Transverse colon (tissue), 4 donors: ENCODE data around the gene CACNA1I. TPM values are rescaled to one million over a fixed set of nuclear protein-coding genes. Genes with fewer than 3 reads are reported as not detected.

Source experiments
- DNase-seq: peaks from one replicate; pipeline ENCODE4 v3.0.0-alpha.2; 2019
- H3K27ac ChIP-seq, 4 donors: fragments of 200-600 bp; sonication (generic); 2 replicates each; pipeline ENCODE4 v1.5.1; 2016 to 2018; ENCODE audit warnings: inconsistent platforms in 4 of 4
- H3K27me3 ChIP-seq: fragments of 200-600 bp; sonication (generic); 2 replicates; pipeline ENCODE4 v1.5.1; 2017; ENCODE audit warnings: inconsistent platforms
- H3K36me3 ChIP-seq, 4 donors: fragments of 200-600 bp; sonication (generic); 2 replicates each; pipeline ENCODE4 v1.5.1; 2017 to 2019; ENCODE audit warnings: inconsistent platforms in 4 of 4
- H3K4me1 ChIP-seq, 4 donors: fragments of 200-600 bp; sonication (generic); 2 replicates each; pipeline ENCODE4 v1.5.1; 2017 to 2020; ENCODE audit warnings: inconsistent platforms in 4 of 4
- H3K4me3 ChIP-seq, 4 donors: fragments of 200-600 bp; sonication (generic); 1 replicate in 1 of 4; 2 replicates in 3 of 4; pipeline versions ENCODE4 v1.5.1 to v1.6.1; 2017 to 2019; ENCODE audit warnings: inconsistent platforms in 4 of 4
- H3K9me3 ChIP-seq, 2 donors: fragments of 200-600 bp; sonication (generic); 2 replicates each; pipeline ENCODE4 v1.5.1; 2017 to 2019; ENCODE audit warnings: inconsistent platforms in 2 of 2
- EP300 ChIP-seq: sonication (generic); formaldehyde crosslinking; IDR thresholded peaks from one replicate; pipeline ENCODE4 v1.6.1; 2017; ENCODE audit warnings: antibody characterized with exemption, low read depth
- POLR2A ChIP-seq: fragments of 450-650 bp; IDR thresholded peaks from one replicate; pipeline ENCODE4 v1.6.1; 2016; ENCODE audit warnings: antibody characterized with exemption, mild to moderate bottlenecking, moderate library complexity
- POLR2AphosphoS5 ChIP-seq, 3 donors: sonication (generic); formaldehyde crosslinking; IDR thresholded peaks; one replicate each; pipeline ENCODE4 v1.6.1; 2016; ENCODE audit warnings: antibody characterized with exemption in 3 of 3
- WGBS, 2 donors: methylation state at CpG; one replicate each; pipeline ENCODE4 v1.1.5; 2018; ENCODE audit warnings: low coverage in 1 of 2; 5-methylcytosine and 5-hydroxymethylcytosine counted together
- in situ Hi-C, 4 donors: fragments of 200-750 bp; cut with MboI; loops; one replicate each; pipeline versions ENCODE4 v1.15.0 to v1.15.1; 2017; ENCODE audit warnings: low sequenced_read_pairs in 3 of 4, low pct_ligation_motif_present in 1 of 4, low pct_unique_long_range_greater_than_20kb in 1 of 4
- intact Hi-C: fragments of 100-400 bp; cut with DNase I; formaldehyde crosslinking; loops from one replicate; pipeline ENCODE4 v1.15.1; 2023; ENCODE audit warnings: low total_unique reads
- total RNA-seq, 4 donors: library from RNA; depleted of rRNA; stranded (reverse); fragments of >200 nt; gene quantifications; one replicate each; pipeline ENCODE4 v1.1.0, GENCODE V29; 2016
- TF ChIP-seq, protein P1 (sequence below), 5 experiments: fragments of 200-600 bp in 3 of 5; fragments of 450-650 bp in 2 of 5; sonication (generic) in 3 of 5; IDR thresholded peaks; 1 replicate in 2 of 5; 2 replicates in 3 of 5; pipeline ENCODE4 v1.5.1; 2016 to 2017; ENCODE audit warnings: antibody characterized with exemption in 5 of 5, inconsistent platforms in 3 of 5, mild to moderate bottlenecking in 2 of 5, moderate library complexity in 1 of 5

The CACNA1I gene
- total RNA-seq, 4 donors from 2014 or later: 0.14 to 1.1 (median 0.66) TPM

DNA sequence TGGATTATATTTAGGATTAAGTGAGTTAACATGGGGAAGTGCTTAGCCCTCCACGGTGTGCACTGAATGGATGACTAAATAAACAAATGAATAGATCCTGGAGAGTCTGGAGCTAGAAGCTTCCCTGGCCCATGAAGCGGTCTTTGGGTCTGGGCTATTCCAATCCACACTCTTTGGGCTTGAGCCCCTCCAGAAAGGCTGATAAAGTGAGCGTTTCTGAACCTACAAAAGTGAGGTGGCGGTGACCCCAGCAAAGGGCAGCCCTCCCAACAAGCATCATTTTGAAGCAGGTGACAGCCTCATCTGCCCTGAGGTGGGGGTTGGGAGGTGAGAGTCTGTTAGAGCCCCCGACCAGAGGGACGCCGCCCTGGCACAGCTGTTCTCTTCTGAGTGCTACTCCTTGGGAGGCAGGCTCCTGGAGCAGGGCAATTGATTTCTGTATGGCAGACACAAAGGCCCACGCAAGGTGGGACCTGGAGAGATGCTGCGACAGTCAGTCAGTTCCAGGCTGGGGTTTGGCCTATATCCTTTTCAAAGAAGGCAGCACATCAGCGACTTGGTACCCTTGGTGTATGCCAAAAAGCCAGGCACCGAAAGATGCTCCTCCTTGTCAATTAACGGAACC lies 157.8 kb downstream of the CACNA1I start:
- in situ Hi-C loops: no loop called here
- no peaks in the 10 kb centered on the region for H3K36me3 ChIP-seq
- no peak overlapping the region for H3K27ac ChIP-seq
- no peaks in the 10 kb centered on the region for H3K9me3 ChIP-seq
- 89% methylated on average over 12 of the region's 12 CpGs; no CpG with 5 or more reads in 1 of the 2 donors for WGBS, 2 donors
- H3K4me1 ChIP-seq: peaks cover 0 to 4% (median 0%) of the 10 kb centered on the region in 4 donors
- TF ChIP-seq, protein P1, sequence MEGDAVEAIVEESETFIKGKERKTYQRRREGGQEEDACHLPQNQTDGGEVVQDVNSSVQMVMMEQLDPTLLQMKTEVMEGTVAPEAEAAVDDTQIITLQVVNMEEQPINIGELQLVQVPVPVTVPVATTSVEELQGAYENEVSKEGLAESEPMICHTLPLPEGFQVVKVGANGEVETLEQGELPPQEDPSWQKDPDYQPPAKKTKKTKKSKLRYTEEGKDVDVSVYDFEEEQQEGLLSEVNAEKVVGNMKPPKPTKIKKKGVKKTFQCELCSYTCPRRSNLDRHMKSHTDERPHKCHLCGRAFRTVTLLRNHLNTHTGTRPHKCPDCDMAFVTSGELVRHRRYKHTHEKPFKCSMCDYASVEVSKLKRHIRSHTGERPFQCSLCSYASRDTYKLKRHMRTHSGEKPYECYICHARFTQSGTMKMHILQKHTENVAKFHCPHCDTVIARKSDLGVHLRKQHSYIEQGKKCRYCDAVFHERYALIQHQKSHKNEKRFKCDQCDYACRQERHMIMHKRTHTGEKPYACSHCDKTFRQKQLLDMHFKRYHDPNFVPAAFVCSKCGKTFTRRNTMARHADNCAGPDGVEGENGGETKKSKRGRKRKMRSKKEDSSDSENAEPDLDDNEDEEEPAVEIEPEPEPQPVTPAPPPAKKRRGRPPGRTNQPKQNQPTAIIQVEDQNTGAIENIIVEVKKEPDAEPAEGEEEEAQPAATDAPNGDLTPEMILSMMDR (IDR thresholded peaks at IDR 0.05): no peak
- TF ChIP-seq POLR2A (no peak), EP300 (no peak), POLR2AphosphoS5 (IDR thresholded peaks at IDR 0.05) (no peak)
- intact Hi-C loops: no loop called here
- peaks cover 36% of the 10 kb centered on the region for H3K27me3 ChIP-seq
- no peak for DNase-seq
- no peak overlapping the region for H3K4me3 ChIP-seq

DNA sequence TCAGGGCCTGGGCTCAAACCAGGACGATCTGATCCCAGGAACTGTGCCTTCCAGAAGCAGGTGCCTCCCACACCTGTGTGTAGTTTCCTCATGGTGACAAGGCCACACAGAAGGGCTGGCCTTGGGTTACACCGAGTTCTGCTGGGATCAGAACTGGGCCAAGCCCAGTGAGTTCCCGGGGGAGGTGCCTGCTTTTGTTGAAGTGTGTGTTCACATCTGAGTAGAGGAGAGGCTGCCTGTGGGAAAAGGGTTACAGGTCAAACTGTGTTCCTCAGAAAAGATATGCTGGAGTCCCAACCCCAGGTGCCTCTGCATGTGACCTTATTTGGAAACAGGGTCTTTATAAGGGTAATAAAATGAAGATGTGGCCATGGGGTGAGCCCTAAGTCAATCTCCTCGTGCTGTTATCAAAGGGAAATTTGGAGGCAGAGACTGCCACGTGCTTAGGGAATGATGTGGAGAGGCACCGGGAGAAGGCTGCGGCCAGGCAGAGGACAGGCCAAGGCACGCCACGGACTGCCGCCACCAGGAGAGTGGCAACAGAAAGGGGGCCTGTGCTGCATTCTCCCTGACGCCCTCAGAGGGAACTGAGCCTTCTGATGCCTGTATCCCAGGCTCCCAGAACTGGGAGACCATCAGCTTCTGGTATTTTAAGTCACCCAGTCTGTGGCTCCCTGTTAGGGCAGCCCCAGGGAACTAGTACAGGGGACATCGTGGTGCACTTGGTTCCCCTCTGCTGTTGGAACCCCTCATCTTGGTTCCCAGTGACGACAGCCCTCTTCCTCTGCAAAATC lies 158.8 kb downstream of the CACNA1I start:
- intact Hi-C loops: no loop called here
- no peak for DNase-seq
- Histone ChIP-seq H3K4me3 (no peak overlapping the region), H3K4me1 (peaks cover 0 to 4% (median 0%) of the 10 kb centered on the region in 4 donors), H3K27me3 (peaks cover 41% of the 10 kb centered on the region), H3K27ac (no peak overlapping the region), H3K9me3 (no peaks in the 10 kb centered on the region), H3K36me3 (no peaks in the 10 kb centered on the region)
- in situ Hi-C loops: no loop called here
- TF ChIP-seq POLR2AphosphoS5 (IDR thresholded peaks at IDR 0.05): no peak
- TF ChIP-seq EP300: no peak
- TF ChIP-seq POLR2A: no peak
- TF ChIP-seq, protein P1 (IDR thresholded peaks at IDR 0.05): no peak
- 76% methylated on average over 13 of the region's 13 CpGs; no CpG with 5 or more reads in 1 of the 2 donors for WGBS, 2 donors

DNA sequence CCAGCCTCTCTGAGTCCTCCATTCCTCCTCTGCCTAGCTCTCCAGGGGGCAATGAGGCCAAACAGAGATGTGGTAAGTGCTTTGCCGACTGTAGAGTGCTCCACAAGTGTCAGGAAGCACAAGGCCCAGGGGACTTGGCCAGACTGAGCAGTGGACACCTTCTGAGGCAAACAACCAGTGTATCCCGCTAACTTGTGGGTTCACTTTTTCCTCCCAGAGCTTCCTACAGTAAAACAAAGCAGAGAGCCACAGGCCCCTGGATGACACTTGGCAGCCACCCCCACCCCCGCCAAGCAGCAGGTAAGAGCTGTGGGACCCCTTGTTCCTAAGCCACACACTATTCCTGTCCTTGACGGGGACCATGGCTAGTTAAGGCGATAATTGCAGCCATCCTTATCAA lies 160.9 kb downstream of the CACNA1I start:
- WGBS, 2 donors: 91% methylated on average over 5 of the region's 5 CpGs; no CpG with 5 or more reads in 1 of the 2 donors
- TF ChIP-seq EP300 (no peak), POLR2AphosphoS5 (IDR thresholded peaks at IDR 0.05) (no peak), POLR2A (no peak)
- TF ChIP-seq, protein P1 (IDR thresholded peaks at IDR 0.05): no peak

DNA sequence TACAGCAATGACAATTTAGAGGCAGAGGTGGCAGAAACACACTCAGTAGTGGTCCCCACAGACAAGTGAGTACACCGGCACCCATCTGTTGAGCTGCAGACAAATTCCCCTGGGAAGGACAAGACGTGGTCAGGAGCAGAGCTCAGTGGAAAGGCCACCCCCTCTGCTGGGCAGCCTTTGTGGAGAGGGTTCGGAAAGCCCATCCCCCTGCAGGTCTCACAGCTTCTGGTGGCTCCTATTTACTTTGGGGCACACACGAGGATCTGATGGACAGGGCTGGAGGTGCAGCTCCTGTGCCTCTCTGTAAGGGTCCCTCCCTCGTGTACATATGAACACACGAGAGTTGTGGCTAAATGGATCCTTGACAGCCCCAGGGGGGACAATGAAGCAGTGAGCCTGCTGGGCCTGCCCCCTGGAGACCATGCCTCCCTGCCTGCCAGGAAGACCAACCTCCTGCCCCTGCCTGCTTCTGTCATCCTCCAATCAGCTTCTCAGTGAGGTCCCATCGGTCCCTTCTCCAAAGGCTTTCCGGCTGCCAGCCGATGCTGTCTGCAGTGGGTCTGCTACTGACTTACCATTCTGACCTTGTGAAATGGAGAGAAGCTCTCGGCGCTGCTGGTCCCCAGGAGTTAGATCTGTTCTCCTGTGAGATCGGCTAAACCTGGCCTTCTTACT lies 161.5 kb downstream of the CACNA1I start:
- H3K9me3 ChIP-seq: no peaks in the 10 kb centered on the region
- TF ChIP-seq, protein P1 (IDR thresholded peaks at IDR 0.05): no peak
- TF ChIP-seq EP300: no peak
- no peak for TF ChIP-seq POLR2A
- no peak for TF ChIP-seq POLR2AphosphoS5 (IDR thresholded peaks at IDR 0.05)
- DNase-seq: no peak
- no peak overlapping the region for H3K4me3 ChIP-seq
- WGBS, 2 donors: 48 to 71% methylated on average over 3 to 12 of the region's 12 CpGs
- peaks cover 46% of the 10 kb centered on the region for H3K27me3 ChIP-seq
- H3K36me3 ChIP-seq: no peaks in the 10 kb centered on the region
- in situ Hi-C loops (no loop called here), intact Hi-C loops (no loop called here)
- no peak overlapping the region for H3K27ac ChIP-seq
- peaks cover 0 to 4% (median 0%) of the 10 kb centered on the region in 4 donors for H3K4me1 ChIP-seq

More for the DNA sequence above, 160.9 kb downstream of the CACNA1I start:
- DNase-seq: no peak
- Histone ChIP-seq H3K9me3 (no peaks in the 10 kb centered on the region), H3K4me3 (no peak overlapping the region), H3K27ac (no peak overlapping the region), H3K36me3 (no peaks in the 10 kb centered on the region), H3K4me1 (peaks cover 0 to 4% (median 0%) of the 10 kb centered on the region in 4 donors), H3K27me3 (peaks cover 51% of the 10 kb centered on the region)
- intact Hi-C loops: no loop called here
- in situ Hi-C loops: no loop called here
